Colon (tissue), 2 donors: ENCODE data around the gene SYNRG.

ENCODE experiments used
- FAIRE-seq: peaks from 2 replicates; lab custom pipeline; 2012; peaks lifted over from hg19 to GRCh38; lab: Jason Lieb, UNC
- donor health status: control.
- donor health status: control.

SYNRG gene

GRCh38 chr17:37502009-37502936 lies 106.9 kb downstream of the SYNRG start:
- FAIRE-seq: no peak

DNA sequence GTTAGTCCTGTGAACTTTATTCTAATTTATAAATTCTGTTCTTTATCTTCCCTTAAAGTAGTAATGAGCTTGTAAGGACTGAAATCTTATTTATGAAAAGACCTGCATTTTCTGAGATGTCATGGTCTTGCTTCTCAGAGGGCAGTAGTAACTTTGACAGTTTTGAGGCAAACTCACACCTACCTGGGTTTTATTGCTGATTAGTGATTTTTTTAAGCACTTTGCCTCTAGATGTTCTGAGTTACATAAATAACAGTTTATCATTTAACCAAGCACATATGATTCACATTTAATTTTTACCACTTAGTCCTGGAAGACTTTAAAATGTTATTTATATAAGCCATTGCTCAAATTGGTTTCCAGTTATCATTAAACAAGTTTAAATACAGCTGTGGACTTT lies 108.8 kb downstream of the SYNRG start:
- no peak for FAIRE-seq

DNA sequence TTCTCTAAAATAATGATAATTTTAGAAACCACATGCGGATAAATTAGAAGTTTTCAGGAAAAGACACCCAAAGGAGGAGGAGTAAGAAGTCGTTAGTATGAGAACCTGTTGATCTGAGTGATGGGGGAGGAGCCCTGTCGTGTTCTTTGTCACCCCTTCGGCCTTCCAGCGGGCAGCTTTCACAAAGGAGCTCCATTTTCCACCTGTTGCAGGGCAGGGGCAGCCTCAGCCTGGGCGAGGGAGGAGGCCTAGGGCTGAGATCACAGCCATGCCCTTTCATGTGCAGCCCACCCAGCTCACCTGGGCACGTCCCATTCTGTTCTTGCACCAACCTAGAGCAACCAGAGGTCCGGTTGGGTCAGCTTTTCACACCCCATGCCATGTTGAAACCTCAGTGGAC lies 114.2 kb downstream of the SYNRG start:
- FAIRE-seq: no peak

DNA sequence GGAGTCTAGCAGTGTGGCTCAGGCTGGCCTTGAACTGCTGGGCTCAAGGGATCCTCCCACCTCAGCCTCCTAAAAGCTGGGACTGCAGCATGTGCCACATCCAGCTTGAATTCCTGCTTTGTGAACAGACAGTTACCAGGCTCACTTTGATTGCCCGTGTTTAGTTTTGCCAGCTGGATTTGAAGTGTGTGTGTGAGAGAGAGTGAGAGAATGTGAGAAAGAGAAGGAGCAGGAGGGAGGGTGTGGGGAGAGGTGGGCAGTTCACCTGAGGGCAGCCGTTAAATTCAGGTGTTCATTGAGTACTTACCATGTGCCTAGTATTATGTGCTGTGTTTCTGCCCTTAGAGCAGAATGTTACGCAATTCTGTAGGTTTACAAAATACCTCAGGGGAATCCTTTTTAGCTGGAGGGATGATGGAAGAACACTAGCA lies 114.8 kb downstream of the SYNRG start:
- FAIRE-seq: no peak

GRCh38 chr17:37493249-37494027 lies 115.8 kb downstream of the SYNRG start:
- FAIRE-seq: no peak

- FAIRE-seq: no peak
Observed at GRCh38 chr17:37492167-37492566, 117.1 kb downstream of the SYNRG start.

GRCh38 chr17:37490638-37491614 lies 118.3 kb downstream of the SYNRG start:
- no peak for FAIRE-seq

DNA sequence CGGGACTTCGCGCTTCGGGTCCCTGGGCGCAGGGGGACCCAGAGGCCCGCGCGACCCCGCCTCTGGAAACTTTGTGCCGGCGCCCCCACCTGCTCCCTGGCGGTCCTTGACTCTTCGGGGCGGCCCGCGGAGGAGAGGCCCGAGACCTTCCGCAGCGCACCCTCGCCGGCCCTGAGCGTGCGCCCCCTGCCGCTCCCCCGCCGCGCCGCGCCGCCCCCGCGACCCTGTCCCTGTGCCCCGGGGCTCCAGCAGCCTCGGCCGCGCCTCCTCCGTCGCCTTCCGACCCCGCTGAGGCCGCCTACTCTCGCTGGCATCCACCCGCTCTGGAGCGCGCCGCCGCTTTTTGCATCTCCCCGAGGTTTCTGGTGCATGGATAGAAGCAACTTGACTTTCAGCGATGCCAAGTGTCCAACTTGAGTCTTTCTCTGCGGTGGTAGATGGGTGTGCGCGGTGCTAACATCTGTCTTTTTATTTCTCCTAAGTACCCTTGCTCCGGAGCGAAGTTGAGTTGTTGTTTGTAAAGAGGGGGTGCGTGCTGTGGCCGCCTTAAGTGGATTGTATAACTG lies 119.1 kb downstream of the SYNRG start:
- FAIRE-seq: no peak

- no peak for FAIRE-seq
Observed at GRCh38 chr17:37489197-37490001, 119.8 kb downstream of the SYNRG start, which contains the start of gene DUSP14. DUSP14 (plus strand) TSS chr17:37489891; CDS start chr17:37512273, 22,382 bp downstream.

DNA sequence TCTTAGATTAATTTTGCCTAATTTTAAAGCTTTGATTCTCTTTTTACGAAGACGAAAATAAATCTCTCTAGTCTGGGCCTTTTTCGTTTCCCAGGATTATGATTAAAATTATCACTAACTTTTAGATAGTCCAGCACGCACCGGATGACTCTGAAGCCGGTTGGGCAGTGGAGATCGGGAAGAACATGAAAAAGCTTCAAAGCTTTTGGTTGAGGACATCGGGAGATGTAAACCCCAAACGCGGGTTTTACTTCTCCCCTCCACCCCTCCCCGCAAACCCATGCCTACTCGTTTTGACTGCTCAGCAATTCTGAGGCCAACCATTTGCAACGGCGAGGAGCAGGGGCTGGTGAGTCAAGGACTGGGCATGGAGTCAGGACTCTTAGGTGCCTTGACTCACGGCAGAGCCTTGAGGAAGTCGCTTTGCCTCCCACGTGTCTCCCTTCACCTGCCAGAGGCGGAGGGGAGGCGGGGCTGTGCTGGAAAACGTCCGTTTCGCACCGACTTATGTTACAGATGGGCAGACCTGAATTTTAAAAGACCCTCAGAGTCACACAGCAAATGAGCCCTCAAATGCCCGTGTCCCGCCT lies 120.5 kb downstream of the SYNRG start:
- FAIRE-seq: no peak

- no peak for FAIRE-seq
Observed at GRCh38 chr17:37488009-37488604, 121.1 kb downstream of the SYNRG start.

DNA sequence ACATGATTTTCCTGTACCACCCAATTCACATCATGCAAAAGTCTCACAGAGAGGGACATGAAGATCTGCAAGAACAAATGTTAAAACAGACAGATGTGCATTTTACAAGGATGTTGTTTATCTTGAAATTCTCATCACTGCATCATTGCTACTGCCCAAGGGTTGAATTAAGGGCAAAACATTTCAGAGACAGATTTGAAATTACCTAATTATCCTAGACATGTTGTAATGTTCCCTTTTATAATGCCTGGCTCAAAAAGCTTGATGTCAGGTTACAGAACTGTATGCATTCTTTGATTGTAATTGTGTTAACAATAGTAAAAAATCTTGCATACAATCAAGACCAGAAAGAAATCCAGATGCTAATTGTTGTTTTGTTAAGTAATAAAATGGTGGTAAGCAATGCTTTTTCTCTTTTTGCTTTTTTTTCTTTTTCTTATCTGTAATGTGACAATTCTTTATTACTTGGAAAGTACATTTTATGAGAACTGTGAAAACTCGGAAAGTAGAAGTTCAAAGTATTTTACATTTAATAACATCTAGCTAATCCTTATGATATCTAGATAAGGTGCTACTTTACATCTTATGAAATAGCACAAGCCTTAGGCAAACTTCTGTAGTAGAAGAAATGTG lies 123.2 kb downstream of the SYNRG start:
- FAIRE-seq: no peak

GRCh38 chr17:37483311-37484039 lies 125.7 kb downstream of the SYNRG start:
- FAIRE-seq: no peak

- no peak for FAIRE-seq
Observed at GRCh38 chr17:37481001-37481665, 128.1 kb downstream of the SYNRG start.

GRCh38 chr17:37480427-37480826 lies 128.8 kb downstream of the SYNRG start:
- no peak for FAIRE-seq

DNA sequence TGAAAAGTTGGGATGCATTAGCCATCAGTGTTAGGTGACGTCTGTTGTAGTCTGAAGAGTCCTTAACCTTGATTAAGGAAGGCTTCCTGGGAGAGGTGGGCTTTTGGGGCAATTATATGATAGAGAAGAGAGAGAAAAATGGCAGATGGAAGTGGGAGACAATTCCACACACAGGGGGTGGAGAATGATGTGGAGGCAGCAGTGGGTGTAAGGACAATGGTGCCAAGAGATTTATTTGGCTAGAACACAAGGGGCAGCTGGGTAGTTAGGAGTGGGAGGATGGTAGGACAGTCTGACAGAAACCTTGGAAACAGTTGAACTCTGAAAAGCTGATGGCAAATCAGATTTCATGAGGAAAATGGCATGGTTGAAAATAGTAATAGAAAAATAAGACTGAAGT lies 130.2 kb downstream of the SYNRG start:
- FAIRE-seq: no peak

DNA sequence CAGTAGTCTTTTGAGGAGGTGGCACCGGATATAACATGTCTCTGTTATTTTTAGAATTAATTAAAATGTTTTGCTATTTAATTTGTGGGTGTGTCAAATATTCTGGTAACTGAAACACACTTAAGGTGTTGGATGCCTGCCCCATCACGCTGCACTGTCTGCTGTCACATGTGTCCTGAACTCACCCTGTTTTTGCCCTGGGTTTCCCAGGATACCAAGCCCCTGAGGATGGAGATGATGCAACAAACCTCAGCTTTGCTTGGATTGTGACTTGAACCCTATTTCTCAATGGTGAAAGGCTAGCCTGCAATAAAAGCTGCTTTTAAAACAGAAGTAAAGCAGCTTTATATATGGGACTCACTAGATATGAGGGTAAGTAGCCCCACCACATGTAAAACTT lies 131.0 kb downstream of the SYNRG start:
- FAIRE-seq: no peak
